GM12891 (cell line): Measurements from ENCODE around the gene VAPB.

Experiments used
- POLR2A ChIP-seq: IDR thresholded peaks from 2 replicates; pipeline ENCODE4 v1.6.1; 2011; ENCODE audit warnings: low read depth, low read length, control low read depth
- POLR2AphosphoS5 ChIP-seq: IDR thresholded peaks from 2 replicates; pipeline ENCODE4 v1.6.1; 2011; ENCODE audit warnings: low read depth, low read length, control low read depth
- POU2F2 ChIP-seq: IDR thresholded peaks from 2 replicates; pipeline ENCODE4 v1.6.1; 2011; ENCODE audit warnings: low read depth, mild to moderate bottlenecking, control low read depth, low read length, moderate library complexity
- SPI1 ChIP-seq: IDR thresholded peaks from 2 replicates; pipeline ENCODE4 v1.6.1; 2011; ENCODE audit warnings: low read depth, low read length, control low read depth
- TAF1 ChIP-seq: IDR thresholded peaks from 2 replicates; pipeline ENCODE4 v1.6.1; 2011; ENCODE audit warnings: low read depth, low read length, control low read depth

- TF ChIP-seq POLR2AphosphoS5 (no peak), POLR2A (no peak), SPI1 (no peak), POU2F2 (no peak), TAF1 (no peak)
These were observed 13.9 kb upstream of the VAPB start for GRCh38 chr20:58374906-58375758.
